GM12878 (cell line): ENCODE data around the gene JAG1. TPM values are rescaled to one million over a fixed set of nuclear protein-coding genes. Genes with fewer than 3 reads are reported as not detected.

Experiments
- ATAC-seq: fragments of 200-7000 bp; cut with Tn5 transposase; 3 replicates; pipeline ENCODE4 v1.9.1; 2020; ENCODE audit warnings: mild to moderate bottlenecking, moderate library complexity
- BruUV-seq: library from RNA; stranded (reverse); fragments of 400-500 nt; replicated peaks from 2 replicates; lab custom pipeline; 2021; lab: Mats Ljungman, UMichigan
- CTCF ChIA-PET: fragments of 300-600 bp; sonication (Branson Sonifier 250); formaldehyde crosslinking; extraction: SDS; loops from one replicate; lab custom pipeline; 2021; ENCODE audit warnings: inconsistent platforms; lab: Yijun Ruan, JAX
- POLR2A ChIA-PET: fragments of 350-600 bp; formaldehyde crosslinking; extraction: SDS; loops from one replicate; lab custom pipeline; 2021; ENCODE audit warnings: inconsistent platforms; lab: Charles Lee
- RAD21 ChIA-PET: fragments of 300-600 bp; sonication (Branson Sonifier 250); formaldehyde crosslinking; loops from one replicate; lab custom pipeline; 2023; ENCODE audit warnings: antibody characterized with exemption; ENCODE audit not compliant: unreplicated experiment; lab: Charles Lee
- SMC1A ChIA-PET: fragments of 300-600 bp; sonication (Branson Sonifier 250); formaldehyde crosslinking; loops from one replicate; lab custom pipeline; 2023; ENCODE audit not compliant: unreplicated experiment, uncharacterized antibody; lab: Charles Lee
- DNase-seq: peaks from one replicate; pipeline ENCODE4 v3.0.0-alpha.2; 2011; ENCODE audit warnings: low read depth, low spot score
- FAIRE-seq: peaks from 3 replicates; lab custom pipeline; 2011; peaks lifted over from hg19 to GRCh38; lab: Jason Lieb, UNC
- H2AFZ ChIP-seq: 2 replicates; pipeline ENCODE4 v1.6.0; 2011; ENCODE audit warnings: low read depth, low read length, control low read depth; ENCODE audit not compliant: control insufficient read depth
- H3K27ac ChIP-seq: 2 replicates; pipeline ENCODE4 v1.5.1; 2011; ENCODE audit warnings: control low read depth; ENCODE audit not compliant: control insufficient read depth, insufficient read depth
- H3K27me3 ChIP-seq, 2 experiments: replicated peaks in 1 of 2; 2 replicates each; pipeline versions ENCODE4 v1.6.0 to v1.6.1; 2011; ENCODE audit warnings: low read length in 1 of 2; ENCODE audit not compliant: control insufficient read depth in 2 of 2, insufficient read depth in 2 of 2
- H3K36me3 ChIP-seq, 2 experiments: 2 replicates each; pipeline ENCODE4 v1.5.1; 2011; ENCODE audit warnings: low read length in 1 of 2; ENCODE audit not compliant: control insufficient read depth in 2 of 2, insufficient read depth in 2 of 2
- H3K4me1 ChIP-seq: 2 replicates; pipeline ENCODE4 v1.6.1; 2011; ENCODE audit warnings: mild to moderate bottlenecking, low read length, moderate library complexity, mixed read lengths; ENCODE audit not compliant: control insufficient read depth, insufficient read depth
- H3K4me2 ChIP-seq: 2 replicates; pipeline ENCODE4 v1.6.0; 2011; ENCODE audit warnings: control low read depth; ENCODE audit not compliant: control insufficient read depth, insufficient read depth
- H3K4me3 ChIP-seq: fragments of 200-600 bp; sonication (generic); 2 replicates; pipeline ENCODE4 v1.5.1; 2016
- H3K79me2 ChIP-seq: 2 replicates; pipeline ENCODE4 v1.6.0; 2011; ENCODE audit warnings: low read length; ENCODE audit not compliant: control insufficient read depth, insufficient read depth
- H3K9ac ChIP-seq: 2 replicates; pipeline ENCODE4 v1.8.0; 2011; ENCODE audit warnings: low read length, control low read depth, mixed read lengths; ENCODE audit not compliant: control insufficient read depth, insufficient read depth
- H3K9me3 ChIP-seq: replicated peaks from 3 replicates; pipeline ENCODE4 v1.5.1; 2011; ENCODE audit warnings: mild to moderate bottlenecking, low read length; ENCODE audit not compliant: control insufficient read depth, insufficient read depth
- H4K20me1 ChIP-seq: 2 replicates; pipeline ENCODE4 v1.6.0; 2011; ENCODE audit not compliant: control insufficient read depth, insufficient read depth
- ELK1 ChIP-seq: IDR thresholded peaks from 2 replicates; pipeline ENCODE4 v1.6.1; 2012; ENCODE audit warnings: low read depth, low read length, improper control_type of control experiment
- GATAD2B ChIP-seq: fragments of 450-650 bp; conservative IDR thresholded peaks from 2 replicates; pipeline ENCODE4 v1.6.1; 2017; ENCODE audit warnings: low read depth, mild to moderate bottlenecking, moderate library complexity
- HDAC2 ChIP-seq: fragments of 200-600 bp; sonication (generic); IDR thresholded peaks from 2 replicates; pipeline ENCODE4 v1.6.1; 2017
- IRF5 ChIP-seq: fragments of 450-650 bp; IDR thresholded peaks from 2 replicates; pipeline ENCODE4 v1.6.1; 2017; ENCODE audit warnings: borderline replicate concordance
- MEF2A ChIP-seq: IDR thresholded peaks from 2 replicates; pipeline ENCODE4 v1.6.1; 2011; ENCODE audit warnings: low read depth, mild to moderate bottlenecking, low read length, moderate library complexity; ENCODE audit not compliant: insufficient read depth
- RBBP5 ChIP-seq: fragments of 200-600 bp; sonication (generic); conservative IDR thresholded peaks from 2 replicates; pipeline ENCODE4 v1.6.1; 2016
- SMAD5 ChIP-seq: IDR thresholded peaks from 2 replicates; pipeline ENCODE4 v1.6.1; 2016; ENCODE audit warnings: antibody characterized with exemption, low read depth
- SP1 ChIP-seq: IDR thresholded peaks from one replicate; pipeline ENCODE4 v1.6.1; 2011; ENCODE audit warnings: low read depth, low read length
- SREBF1 ChIP-seq: IDR thresholded peaks from 2 replicates; pipeline ENCODE4 v1.6.1; 2012; ENCODE audit warnings: mild to moderate bottlenecking, low read length
- ZSCAN29 ChIP-seq: fragments of 450-650 bp; IDR thresholded peaks from 2 replicates; pipeline ENCODE4 v1.6.1; 2017; ENCODE audit warnings: mild to moderate bottlenecking, moderate library complexity
- WGBS: methylation state at CpG from one replicate; pipeline ENCODE4 v1.1.6; 2016; ENCODE audit warnings: low lambda C conversion rate; ENCODE audit not compliant: insufficient replicate concordance, insufficient coverage; ENCODE audit errors: missing lambda C conversion rate; 5-methylcytosine and 5-hydroxymethylcytosine counted together
- in situ Hi-C: fragments of 300-500 bp; cut with MboI; formaldehyde crosslinking; loops from 9 replicates; pipeline ENCODE4 v1.14.3; 2018; ENCODE audit warnings: mixed read lengths
- intact Hi-C: fragments of 100-400 bp; cut with micrococcal nuclease; formaldehyde crosslinking; loops from one replicate; pipeline ENCODE4 v1.14.2; 2022; ENCODE audit not compliant: unreplicated experiment
- polyA plus RNA-seq, 11 experiments: library from polyadenylated mRNA; depleted of rRNA in 4 of 11; unstranded in 6 of 11; stranded (reverse) in 5 of 11; fragments of >200 nt; fragmentation: Nextera tagmentation in 4 of 11; fragmentation: Illumina TruSeq in 1 of 11; extraction: Ambion mirVana in 4 of 11; extraction: Trizol in 1 of 11; gene quantifications; 1 replicate in 1 of 11; 2 replicates in 10 of 11; pipeline versions ENCODE4 v1.2.1 to v1.2.3, GENCODE V29; 2011 to 2016; ENCODE audit warnings: inconsistent platforms in 2 of 11, missing spikeins in 2 of 11, low read depth in 1 of 11
- total RNA-seq, 4 experiments: library from RNA; depleted of rRNA in 3 of 4; stranded (reverse); fragments of >200 nt in 3 of 4; fragmentation: Illumina TruSeq in 1 of 4; extraction: Trizol in 1 of 4; gene quantifications; 2 replicates each; pipeline versions ENCODE4 v1.2.1 to v1.2.3, GENCODE V29; 2013 to 2021
- TF ChIP-seq, protein P1 (sequence below): fragments of 450-650 bp; conservative IDR thresholded peaks from 2 replicates; pipeline ENCODE4 v1.6.1; 2017; ENCODE audit warnings: mild to moderate bottlenecking, moderate library complexity
- TF ChIP-seq, protein P2 (sequence below): fragments of 450-650 bp; IDR thresholded peaks from 2 replicates; pipeline ENCODE4 v1.6.1; 2017; ENCODE audit warnings: mild to moderate bottlenecking, moderate library complexity

The JAG1 gene
- total and polyA plus RNA-seq, 10 of the 15 experiments (the other 5 are each of a cell fraction or from before 2014, with no cell fraction given), result 0.66 to 6.9 (median 1.8) TPM

- ChIA-PET RAD21 (no interaction called here), POLR2A (no interaction called here), CTCF (interaction anchor here (1.2 kb wide), 1 partner anchor 19 kb away, joined by 3 read pairs; no protein-coding TSS in a partner anchor), SMC1A (interaction anchor here (1.5 kb wide), 1 partner anchor 10 kb away, joined by 4 read pairs; no protein-coding TSS in a partner anchor)
- no peak overlapping the region for H3K9ac ChIP-seq
- 75% methylated on average over 2 of the region's 2 CpGs for WGBS
- H4K20me1 ChIP-seq, result no peaks in the 10 kb centered on the region
- intact Hi-C loops (no loop called here), in situ Hi-C loops (no loop called here)
- FAIRE-seq, result no peak
- no peak overlapping the region for H2AFZ ChIP-seq
- no TSS peak for BruUV-seq
- no peaks in the 10 kb centered on the region for H3K79me2 ChIP-seq
- H3K4me1 ChIP-seq, result no peaks in the 10 kb centered on the region
- TF ChIP-seq, protein P1, sequence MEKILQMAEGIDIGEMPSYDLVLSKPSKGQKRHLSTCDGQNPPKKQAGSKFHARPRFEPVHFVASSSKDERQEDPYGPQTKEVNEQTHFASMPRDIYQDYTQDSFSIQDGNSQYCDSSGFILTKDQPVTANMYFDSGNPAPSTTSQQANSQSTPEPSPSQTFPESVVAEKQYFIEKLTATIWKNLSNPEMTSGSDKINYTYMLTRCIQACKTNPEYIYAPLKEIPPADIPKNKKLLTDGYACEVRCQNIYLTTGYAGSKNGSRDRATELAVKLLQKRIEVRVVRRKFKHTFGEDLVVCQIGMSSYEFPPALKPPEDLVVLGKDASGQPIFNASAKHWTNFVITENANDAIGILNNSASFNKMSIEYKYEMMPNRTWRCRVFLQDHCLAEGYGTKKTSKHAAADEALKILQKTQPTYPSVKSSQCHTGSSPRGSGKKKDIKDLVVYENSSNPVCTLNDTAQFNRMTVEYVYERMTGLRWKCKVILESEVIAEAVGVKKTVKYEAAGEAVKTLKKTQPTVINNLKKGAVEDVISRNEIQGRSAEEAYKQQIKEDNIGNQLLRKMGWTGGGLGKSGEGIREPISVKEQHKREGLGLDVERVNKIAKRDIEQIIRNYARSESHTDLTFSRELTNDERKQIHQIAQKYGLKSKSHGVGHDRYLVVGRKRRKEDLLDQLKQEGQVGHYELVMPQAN, result no peak
- no peak for TF ChIP-seq IRF5
- no peak for TF ChIP-seq ELK1
- no peak for TF ChIP-seq MEF2A
- TF ChIP-seq ZSCAN29, result no peak
- no peak for TF ChIP-seq SP1
- TF ChIP-seq HDAC2, result no peak
- TF ChIP-seq RBBP5, result no peak
- no peak for TF ChIP-seq SREBF1
- no peak for TF ChIP-seq GATAD2B
- TF ChIP-seq, protein P2, sequence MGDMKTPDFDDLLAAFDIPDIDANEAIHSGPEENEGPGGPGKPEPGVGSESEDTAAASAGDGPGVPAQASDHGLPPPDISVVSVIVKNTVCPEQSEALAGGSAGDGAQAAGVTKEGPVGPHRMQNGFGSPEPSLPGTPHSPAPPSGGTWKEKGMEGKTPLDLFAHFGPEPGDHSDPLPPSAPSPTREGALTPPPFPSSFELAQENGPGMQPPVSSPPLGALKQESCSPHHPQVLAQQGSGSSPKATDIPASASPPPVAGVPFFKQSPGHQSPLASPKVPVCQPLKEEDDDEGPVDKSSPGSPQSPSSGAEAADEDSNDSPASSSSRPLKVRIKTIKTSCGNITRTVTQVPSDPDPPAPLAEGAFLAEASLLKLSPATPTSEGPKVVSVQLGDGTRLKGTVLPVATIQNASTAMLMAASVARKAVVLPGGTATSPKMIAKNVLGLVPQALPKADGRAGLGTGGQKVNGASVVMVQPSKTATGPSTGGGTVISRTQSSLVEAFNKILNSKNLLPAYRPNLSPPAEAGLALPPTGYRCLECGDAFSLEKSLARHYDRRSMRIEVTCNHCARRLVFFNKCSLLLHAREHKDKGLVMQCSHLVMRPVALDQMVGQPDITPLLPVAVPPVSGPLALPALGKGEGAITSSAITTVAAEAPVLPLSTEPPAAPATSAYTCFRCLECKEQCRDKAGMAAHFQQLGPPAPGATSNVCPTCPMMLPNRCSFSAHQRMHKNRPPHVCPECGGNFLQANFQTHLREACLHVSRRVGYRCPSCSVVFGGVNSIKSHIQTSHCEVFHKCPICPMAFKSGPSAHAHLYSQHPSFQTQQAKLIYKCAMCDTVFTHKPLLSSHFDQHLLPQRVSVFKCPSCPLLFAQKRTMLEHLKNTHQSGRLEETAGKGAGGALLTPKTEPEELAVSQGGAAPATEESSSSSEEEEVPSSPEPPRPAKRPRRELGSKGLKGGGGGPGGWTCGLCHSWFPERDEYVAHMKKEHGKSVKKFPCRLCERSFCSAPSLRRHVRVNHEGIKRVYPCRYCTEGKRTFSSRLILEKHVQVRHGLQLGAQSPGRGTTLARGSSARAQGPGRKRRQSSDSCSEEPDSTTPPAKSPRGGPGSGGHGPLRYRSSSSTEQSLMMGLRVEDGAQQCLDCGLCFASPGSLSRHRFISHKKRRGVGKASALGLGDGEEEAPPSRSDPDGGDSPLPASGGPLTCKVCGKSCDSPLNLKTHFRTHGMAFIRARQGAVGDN, result no peak
- no peak for TF ChIP-seq SMAD5
- H3K27me3 ChIP-seq, result no peaks in the 10 kb centered on the region
- H3K9me3 ChIP-seq, result no peaks in the 10 kb centered on the region
- no peak overlapping the region for H3K27ac ChIP-seq
- no peak overlapping the region for H3K4me2 ChIP-seq
- H3K36me3 ChIP-seq, result no peaks in the 10 kb centered on the region
- ATAC-seq, result no peak
- DNase-seq, result no peak
- H3K4me3 ChIP-seq, result no peak overlapping the region
Measured at GRCh38 chr20:10591946-10592521, 81.8 kb downstream of the JAG1 start.
